K562 (cell line): Measurements from ENCODE around the gene PLS1. TPM values are rescaled to one million over a fixed set of nuclear protein-coding genes. Genes with fewer than 3 reads are reported as not detected.

Experiments used
- ATAC-seq: fragments of 200-7000 bp; cut with Tn5 transposase; 3 replicates; pipeline ENCODE4 v1.9.1; 2020; ENCODE audit warnings: moderate library complexity
- BruUV-seq: library from RNA; stranded (reverse); fragments of 400-500 nt; replicated peaks from 2 replicates; lab custom pipeline; 2021; lab: Mats Ljungman, UMichigan
- CTCF ChIA-PET: fragments of 300-600 bp; formaldehyde crosslinking; extraction: SDS; loops from one replicate; lab custom pipeline; 2021; ENCODE audit warnings: low intra/inter-chr PET ratio; lab: Yijun Ruan, JAX
- POLR2A ChIA-PET: fragments of 300-600, 350-650 bp; sonication (Branson Sonifier 250); formaldehyde crosslinking; extraction: SDS; loops from one replicate; lab custom pipeline; 2021; ENCODE audit warnings: antibody characterized with exemption, inconsistent platforms; lab: Yijun Ruan, JAX
- DNase-seq, 4 experiments: peaks; one replicate each; pipeline versions ENCODE4 v3.0.0 to v3.0.0-alpha.2; 2011 to 2018; ENCODE audit warnings: low spot score in 3 of 4, mixed read lengths in 3 of 4; ENCODE audit errors: extremely low read depth in 1 of 4
- FAIRE-seq: peaks from 2 replicates; lab custom pipeline; 2011; peaks lifted over from hg19 to GRCh38; lab: Jason Lieb, UNC
- H2AFZ ChIP-seq: 2 replicates; pipeline ENCODE4 v1.6.0; 2011; ENCODE audit warnings: low read depth, low read length, control low read depth, inconsistent platforms
- H3K27ac ChIP-seq: fragments of 200-600 bp; 3 replicates; pipeline ENCODE4 v1.8.0; 2011; ENCODE audit warnings: low read depth, mild to moderate bottlenecking, control low read depth, inconsistent platforms, low read length, moderate library complexity, mixed read lengths; ENCODE audit errors: extremely low read depth
- H3K27me3 ChIP-seq, 2 experiments: fragments of 300-600 bp in 1 of 2; 2 replicates in 1 of 2; 3 replicates in 1 of 2; pipeline versions ENCODE4 v1.6.0 to v1.8.0; 2011; ENCODE audit warnings: inconsistent platforms in 2 of 2, low read length in 2 of 2, mild to moderate bottlenecking in 1 of 2, mixed read lengths in 1 of 2, moderate library complexity in 1 of 2; ENCODE audit not compliant: control insufficient read depth in 2 of 2, insufficient read depth in 2 of 2
- H3K36me3 ChIP-seq: fragments of 300-600 bp; 3 replicates; pipeline ENCODE4 v1.8.0; 2011; ENCODE audit warnings: mild to moderate bottlenecking, low read length, inconsistent platforms; ENCODE audit not compliant: control insufficient read depth, insufficient read depth
- H3K4me1 ChIP-seq, 2 experiments: fragments of 200-600 bp in 1 of 2; replicated peaks in 1 of 2; 2 replicates in 1 of 2; 3 replicates in 1 of 2; pipeline versions ENCODE4 v1.5.1 to v1.8.0; 2011; ENCODE audit warnings: inconsistent platforms in 2 of 2, low read length in 2 of 2, mild to moderate bottlenecking in 1 of 2, mixed read lengths in 1 of 2, moderate library complexity in 1 of 2; ENCODE audit not compliant: control insufficient read depth in 2 of 2, insufficient read depth in 2 of 2
- H3K4me2 ChIP-seq: 2 replicates; pipeline ENCODE4 v1.6.1; 2011; ENCODE audit warnings: low read length, control low read depth, inconsistent platforms, mixed read lengths; ENCODE audit not compliant: insufficient read depth
- H3K4me3 ChIP-seq: fragments of 200-600 bp; sonication (generic), shearing (Covaris generic); 2 replicates; pipeline ENCODE4 v1.5.1; 2016; ENCODE audit warnings: control low read depth, inconsistent platforms
- H3K79me2 ChIP-seq: fragments of 200-600 bp; 3 replicates; pipeline ENCODE4 v1.8.0; 2011; ENCODE audit warnings: low read length, inconsistent platforms; ENCODE audit not compliant: control insufficient read depth, insufficient read depth
- H3K9ac ChIP-seq, 2 experiments: 2 replicates each; pipeline versions ENCODE4 v1.6.0 to v1.6.1; 2011; ENCODE audit warnings: low read depth in 2 of 2, low read length in 2 of 2, control low read depth in 1 of 2, inconsistent platforms in 1 of 2, mild to moderate bottlenecking in 1 of 2, mixed read lengths in 1 of 2; ENCODE audit not compliant: insufficient read depth in 1 of 2
- H3K9me1 ChIP-seq: one replicate; pipeline ENCODE4 v1.6.0; 2011; ENCODE audit warnings: inconsistent platforms, mild to moderate bottlenecking, low read length, moderate library complexity; ENCODE audit not compliant: control insufficient read depth, insufficient read depth
- H3K9me3 ChIP-seq: replicated peaks from 2 replicates; pipeline ENCODE4 v1.5.1; 2011; ENCODE audit warnings: low read depth, low read length, inconsistent platforms; ENCODE audit not compliant: control insufficient read depth, insufficient read depth
- H4K20me1 ChIP-seq: replicated peaks from 2 replicates; pipeline ENCODE4 v1.6.1; 2011; ENCODE audit warnings: low read length, inconsistent platforms, mixed read lengths; ENCODE audit not compliant: control insufficient read depth, insufficient read depth
- CREBBP ChIP-seq: IDR thresholded peaks from one replicate; pipeline ENCODE4 v1.6.1; 2012; ENCODE audit warnings: low read depth, mild to moderate bottlenecking, control low read depth, inconsistent platforms, low read length
- FOXJ3 ChIP-seq: sonication (generic); formaldehyde crosslinking; IDR thresholded peaks from 2 replicates; pipeline ENCODE4 v1.4.0; 2020; ENCODE audit warnings: mild to moderate bottlenecking, missing genetic modification reagents
- NONO ChIP-seq, 2 experiments: fragments of 200-400 bp in 1 of 2; fragments of 450-650 bp in 1 of 2; formaldehyde crosslinking in 1 of 2; IDR thresholded peaks; 2 replicates each; pipeline ENCODE4 v1.6.1; 2017; ENCODE audit warnings: low read depth in 2 of 2, mild to moderate bottlenecking in 2 of 2, moderate library complexity in 2 of 2, low read length in 1 of 2
- PBX2 ChIP-seq, 2 experiments: IDR thresholded peaks in 1 of 2; conservative IDR thresholded peaks in 1 of 2; 2 replicates each; pipeline ENCODE4 v1.6.1; 2016; ENCODE audit warnings: low read depth in 2 of 2, mild to moderate bottlenecking in 1 of 2, missing compliant biosample characterization in 1 of 2, missing genetic modification characterization in 1 of 2, moderate library complexity in 1 of 2
- ZNF436 ChIP-seq: fragments of 250-450, 450-650 bp; sonication (Bioruptor Pico); formaldehyde crosslinking; IDR thresholded peaks from 2 replicates; pipeline ENCODE4 v1.7.0; 2020; ENCODE audit warnings: mild to moderate bottlenecking
- WGBS: fragments of 100-300 bp; shearing (Covaris generic); methylation state at CpG from one replicate; pipeline ENCODE4 v1.1.6; 2016; ENCODE audit warnings: low coverage, mixed read lengths; ENCODE audit not compliant: insufficient coverage; ENCODE audit errors: missing lambda C conversion rate; 5-methylcytosine and 5-hydroxymethylcytosine counted together
- in situ Hi-C: fragments of 300-500 bp; cut with MboI; formaldehyde crosslinking; loops from 4 replicates; pipeline ENCODE4 v1.15.0; 2018; ENCODE audit warnings: inconsistent platforms, mixed read lengths
- intact Hi-C: fragments of 100-400 bp; cut with micrococcal nuclease; formaldehyde crosslinking; loops from 2 replicates; pipeline ENCODE4 v1.14.2; 2022
- polyA plus RNA-seq, 8 experiments: library from polyadenylated mRNA; depleted of rRNA in 4 of 8; stranded (reverse) in 5 of 8; unstranded in 3 of 8; fragments of >200 nt; fragmentation: Nextera tagmentation in 2 of 8; fragmentation: Illumina TruSeq in 1 of 8; extraction: Ambion mirVana in 2 of 8; extraction: Trizol in 1 of 8; gene quantifications; 2 replicates each; pipeline versions ENCODE4 v1.2.1 to v1.2.3, GENCODE V29; 2011 to 2014; ENCODE audit warnings: inconsistent platforms in 1 of 8, missing spikeins in 1 of 8
- total RNA-seq, 7 experiments: library from RNA; depleted of rRNA in 6 of 7; stranded (reverse); fragments of >200 nt in 6 of 7; fragmentation: Illumina TruSeq in 2 of 7; extraction: Trizol in 2 of 7; gene quantifications; 2 replicates each; pipeline versions ENCODE4 v1.2.1 to v1.2.3, GENCODE V29; 2011 to 2021; ENCODE audit warnings: low replicate concordance in 1 of 7

Gene PLS1
- total and polyA plus RNA-seq, 9 of the 15 experiments (the other 6 are each of a cell fraction or from before 2014, with no cell fraction given), result 6.1 to 21.3 (median 13.0) TPM

GRCh38 chr3:142563496-142563997, 32.6 kb upstream of the PLS1 start:
- Histone ChIP-seq H3K4me1 (peaks cover 0 to 3% of the 10 kb centered on the region in 2 experiments; a peak in 1 of 5 replicates), H3K27ac (no peak overlapping the region), H3K9ac (no peak overlapping the region), H3K4me3 (no peak overlapping the region), H3K36me3 (peaks cover 72% of the 10 kb centered on the region), H2AFZ (no peak overlapping the region), H3K27me3 (no peaks in the 10 kb centered on the region), H3K79me2 (peaks cover 12% of the 10 kb centered on the region; the same call in 2 of the 3 replicates), H3K9me1 (no peaks in the 10 kb centered on the region), H3K9me3 (no peaks in the 10 kb centered on the region), H3K4me2 (no peak overlapping the region), H4K20me1 (no peaks in the 10 kb centered on the region)
- intact Hi-C loops (no loop called here), in situ Hi-C loops (no loop called here)
- DNase-seq (no peak), ATAC-seq (no peak), FAIRE-seq (no peak)
- BruUV-seq, result no TSS peak
- TF ChIP-seq CREBBP, result no peak
- no peak for TF ChIP-seq FOXJ3
- TF ChIP-seq ZNF436 (CRISPR knock-in tag), result no peak
- no peak for TF ChIP-seq NONO (IDR thresholded peaks at IDR 0.05; ENCODE audit: low read depth in 2 of 2, low read length in 1 of 2)
- no peak for TF ChIP-seq PBX2 (CRISPR knock-in tag; IDR thresholded peaks at IDR 0.05; ENCODE audit: low read depth)
- TF ChIP-seq PBX2 (tag; conservative IDR thresholded peaks at IDR 0.05; ENCODE audit: low read depth), result no peak
- ChIA-PET CTCF (no interaction called here), POLR2A (no interaction called here)
- WGBS, result 98% methylated on average over 4 of the region's 4 CpGs
